DOHH2 (cell line): ENCODE data around the gene CYP11A1.
A peak's percentile ranks its signal among the peaks of the same experiment; 100 is the strongest.

Source experiments
- H3F3A ChIP-seq: fragments of 200-600 bp; sonication (generic), shearing (Covaris generic); 2 replicates; pipeline ENCODE4 v1.6.0; 2016; ENCODE audit warnings: antibody characterized with exemption, mild to moderate bottlenecking; ENCODE audit not compliant: control insufficient read depth, insufficient read depth
- H3K27ac ChIP-seq: fragments of 200-600 bp; sonication (generic); 2 replicates; pipeline ENCODE4 v1.5.1; 2014; ENCODE audit warnings: low read depth, mild to moderate bottlenecking, low read length, moderate library complexity
- H3K27me3 ChIP-seq: fragments of 200-600 bp; sonication (generic); 2 replicates; pipeline ENCODE4 v1.6.1; 2014; ENCODE audit warnings: mild to moderate bottlenecking, low read length, mixed read lengths; ENCODE audit not compliant: control insufficient read depth
- H3K36me3 ChIP-seq: fragments of 200-600 bp; sonication (generic); 2 replicates; pipeline ENCODE4 v1.6.1; 2014; ENCODE audit warnings: mild to moderate bottlenecking, low read length, moderate library complexity, mixed read lengths; ENCODE audit not compliant: control insufficient read depth
- H3K4me1 ChIP-seq: fragments of 200-600 bp; sonication (generic); 2 replicates; pipeline ENCODE4 v1.6.1; 2014; ENCODE audit warnings: mild to moderate bottlenecking, low read length, mixed read lengths; ENCODE audit not compliant: control insufficient read depth
- H3K4me2 ChIP-seq: fragments of 200-600 bp; sonication (generic); 2 replicates; pipeline ENCODE4 v1.6.0; 2014; ENCODE audit warnings: mild to moderate bottlenecking, low read length, moderate library complexity
- H3K4me3 ChIP-seq: fragments of 200-600 bp; sonication (generic); 2 replicates; pipeline ENCODE4 v1.5.1; 2014; ENCODE audit warnings: mild to moderate bottlenecking, low read length, mixed read lengths
- H3K79me2 ChIP-seq: fragments of 200-600 bp; sonication (generic); 2 replicates; pipeline ENCODE4 v1.6.1; 2014; ENCODE audit warnings: mild to moderate bottlenecking, low read length, mixed read lengths; ENCODE audit not compliant: control insufficient read depth
- H3K9me2 ChIP-seq: fragments of 200-600 bp; sonication (generic); replicated peaks from 2 replicates; pipeline ENCODE4 v1.6.1; 2014; ENCODE audit warnings: mild to moderate bottlenecking, low read length, mixed read lengths; ENCODE audit not compliant: control insufficient read depth
- H3K9me3 ChIP-seq: fragments of 200-600 bp; sonication (generic); 2 replicates; pipeline ENCODE4 v1.6.1; 2014; ENCODE audit warnings: antibody characterized with exemption, low read length, mixed read lengths; ENCODE audit not compliant: control insufficient read depth, insufficient read depth
- H4K20me1 ChIP-seq: fragments of 200-600 bp; sonication (generic); 2 replicates; pipeline ENCODE4 v1.6.0; 2014; ENCODE audit warnings: low read depth, mild to moderate bottlenecking, antibody characterized with exemption, low read length, moderate library complexity; ENCODE audit not compliant: control insufficient read depth, insufficient read depth
- EZH2phosphoT487 ChIP-seq: fragments of 200-600 bp; sonication (generic); IDR thresholded peaks from 2 replicates; pipeline ENCODE4 v1.6.1; 2017; ENCODE audit warnings: borderline replicate concordance, mild to moderate bottlenecking, antibody characterized with exemption, low read length, moderate library complexity, mixed read lengths
- TF ChIP-seq, protein P1 (sequence below): fragments of 200-600 bp; sonication (generic); IDR thresholded peaks from one replicate; pipeline ENCODE4 v1.5.1; 2014; ENCODE audit warnings: antibody characterized with exemption, mild to moderate bottlenecking, low read depth, low read length; ENCODE audit not compliant: poor library complexity, severe bottlenecking

Gene CYP11A1

DNA sequence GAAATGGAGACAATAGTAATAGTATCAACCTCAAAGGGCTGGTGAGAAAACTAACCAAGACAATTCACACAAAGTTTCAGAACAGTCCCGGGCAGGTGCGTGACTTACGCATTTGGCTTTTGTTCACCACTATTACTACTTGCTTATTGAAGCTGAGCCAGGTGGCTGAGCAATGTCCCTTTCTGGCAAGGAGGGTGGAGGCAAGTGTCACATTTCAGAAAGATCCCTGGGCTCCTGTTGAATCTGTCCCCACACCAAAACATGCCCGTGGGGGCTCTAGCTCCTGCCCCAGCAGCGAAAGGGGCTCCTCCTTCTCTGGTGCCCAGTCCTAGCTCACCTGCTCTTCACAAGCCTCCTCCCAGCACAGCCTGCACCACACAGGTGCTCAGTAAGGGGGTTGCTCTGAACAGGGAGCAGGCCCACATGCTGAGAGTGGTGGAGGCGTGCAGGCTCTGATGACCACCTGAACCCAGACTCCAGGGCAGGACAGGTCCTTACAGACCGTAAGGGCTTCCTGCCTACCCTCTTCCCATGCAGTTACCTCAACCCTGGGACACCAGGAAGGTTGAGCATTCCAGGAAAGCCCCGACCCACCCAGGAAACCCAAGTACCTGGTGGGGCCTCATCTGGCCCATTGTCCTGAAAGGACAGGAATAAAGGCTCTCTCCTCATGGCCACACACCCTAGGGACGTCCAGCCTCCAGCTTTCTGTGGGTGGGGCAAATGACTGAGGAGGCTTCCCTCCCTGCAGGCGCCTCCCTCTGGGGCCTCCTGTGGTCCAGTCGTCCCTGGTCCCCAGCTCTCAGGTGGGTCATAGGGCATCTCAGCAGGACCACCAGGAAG is 33.7 kb upstream of the CYP11A1 start:
- H3K36me3 ChIP-seq = no peaks in the 10 kb centered on the region
- H3K27ac ChIP-seq = no peak overlapping the region
- H3F3A ChIP-seq = no peaks in the 10 kb centered on the region
- peaks cover 47% of the 10 kb centered on the region for H4K20me1 ChIP-seq
- H3K27me3 ChIP-seq = peaks cover 87% of the 10 kb centered on the region
- TF ChIP-seq EZH2phosphoT487 = no peak
- TF ChIP-seq, protein P1, sequence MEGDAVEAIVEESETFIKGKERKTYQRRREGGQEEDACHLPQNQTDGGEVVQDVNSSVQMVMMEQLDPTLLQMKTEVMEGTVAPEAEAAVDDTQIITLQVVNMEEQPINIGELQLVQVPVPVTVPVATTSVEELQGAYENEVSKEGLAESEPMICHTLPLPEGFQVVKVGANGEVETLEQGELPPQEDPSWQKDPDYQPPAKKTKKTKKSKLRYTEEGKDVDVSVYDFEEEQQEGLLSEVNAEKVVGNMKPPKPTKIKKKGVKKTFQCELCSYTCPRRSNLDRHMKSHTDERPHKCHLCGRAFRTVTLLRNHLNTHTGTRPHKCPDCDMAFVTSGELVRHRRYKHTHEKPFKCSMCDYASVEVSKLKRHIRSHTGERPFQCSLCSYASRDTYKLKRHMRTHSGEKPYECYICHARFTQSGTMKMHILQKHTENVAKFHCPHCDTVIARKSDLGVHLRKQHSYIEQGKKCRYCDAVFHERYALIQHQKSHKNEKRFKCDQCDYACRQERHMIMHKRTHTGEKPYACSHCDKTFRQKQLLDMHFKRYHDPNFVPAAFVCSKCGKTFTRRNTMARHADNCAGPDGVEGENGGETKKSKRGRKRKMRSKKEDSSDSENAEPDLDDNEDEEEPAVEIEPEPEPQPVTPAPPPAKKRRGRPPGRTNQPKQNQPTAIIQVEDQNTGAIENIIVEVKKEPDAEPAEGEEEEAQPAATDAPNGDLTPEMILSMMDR = no peak
- H3K4me2 ChIP-seq = no peak overlapping the region
- H3K9me2 ChIP-seq = no peaks in the 10 kb centered on the region
- peaks cover 75% of the 10 kb centered on the region for H3K4me1 ChIP-seq
- H3K9me3 ChIP-seq = no peaks in the 10 kb centered on the region
- H3K4me3 ChIP-seq = no peak overlapping the region
- H3K79me2 ChIP-seq = no peaks in the 10 kb centered on the region

DNA sequence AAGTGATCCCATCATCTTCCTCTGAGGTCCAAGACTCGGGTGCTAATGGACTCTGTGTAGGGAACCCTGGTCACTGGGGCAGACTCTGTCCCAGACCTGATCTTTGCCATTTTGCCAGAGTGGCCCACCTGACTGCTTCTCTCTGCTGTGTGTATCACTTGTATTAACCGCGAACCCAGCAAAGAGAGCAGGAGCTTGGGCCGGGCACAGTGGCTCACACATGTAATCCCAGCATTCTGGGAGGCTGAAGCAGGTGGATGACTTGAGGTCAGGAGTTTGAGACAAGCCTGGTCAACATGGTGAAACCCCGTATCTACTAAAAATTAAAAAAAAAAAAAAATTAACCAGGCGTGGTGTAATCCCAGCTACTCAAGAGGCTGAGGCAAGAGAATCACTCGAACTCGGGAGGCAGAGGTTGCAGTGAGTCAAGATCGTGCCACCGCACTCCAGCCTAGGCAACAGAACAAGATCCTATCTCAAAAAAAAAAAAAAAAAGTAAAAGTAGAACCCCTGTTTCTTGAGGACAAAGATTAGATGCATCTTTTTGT is 32.9 kb upstream of the CYP11A1 start:
- Histone ChIP-seq H3K27ac (no peak overlapping the region), H3K4me1 (peaks cover 76% of the 10 kb centered on the region), H3K79me2 (no peaks in the 10 kb centered on the region), H4K20me1 (peaks cover 47% of the 10 kb centered on the region), H3F3A (no peaks in the 10 kb centered on the region), H3K9me2 (no peaks in the 10 kb centered on the region), H3K27me3 (peaks cover 87% of the 10 kb centered on the region), H3K4me2 (peak overlapping the region; percentile 31; the same call in 1 of the 2 replicates), H3K9me3 (no peaks in the 10 kb centered on the region), H3K4me3 (no peak overlapping the region), H3K36me3 (no peaks in the 10 kb centered on the region)
- TF ChIP-seq EZH2phosphoT487 = no peak
- TF ChIP-seq, protein P1 = no peak

DNA sequence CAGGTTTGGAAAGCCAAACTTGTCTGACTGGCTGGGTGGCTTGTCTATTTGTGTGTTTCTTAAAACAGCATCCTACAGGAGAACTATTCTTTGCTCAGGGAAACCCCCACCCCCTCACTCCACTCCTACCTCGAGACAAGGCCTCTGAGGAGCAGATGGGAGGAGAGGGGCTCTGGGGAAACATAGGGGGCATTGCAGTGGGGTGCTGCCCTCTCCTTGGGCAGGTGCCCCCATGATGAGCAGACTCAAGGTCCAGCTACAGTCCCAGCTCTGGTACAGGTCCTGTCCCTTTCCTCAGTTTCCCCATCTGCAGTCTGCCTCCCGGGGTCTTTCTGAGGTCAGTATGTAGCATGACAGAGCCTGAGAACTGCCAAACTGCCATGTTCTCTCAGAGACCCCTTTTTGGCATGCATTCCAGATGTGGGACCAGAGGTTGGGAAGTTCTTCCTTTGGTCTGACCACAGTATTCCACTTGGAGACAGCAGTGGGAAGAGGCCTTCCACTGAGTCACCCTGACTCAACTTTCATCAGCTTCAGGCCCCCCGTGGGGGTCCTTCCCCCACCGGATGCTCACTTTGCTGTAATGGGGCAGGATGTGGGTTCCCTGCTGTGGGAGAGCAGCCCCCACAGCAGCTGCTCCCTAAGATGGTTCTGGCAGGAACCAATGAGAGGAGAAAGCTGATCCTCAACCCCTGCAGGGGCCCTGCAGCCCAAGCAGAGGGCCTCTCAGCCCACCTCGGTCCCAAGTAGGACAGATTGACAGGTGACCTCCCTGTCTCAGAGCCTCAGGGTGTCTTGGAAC is 32.3 kb upstream of the CYP11A1 start:
- H3K79me2 ChIP-seq = no peaks in the 10 kb centered on the region
- H3K27ac ChIP-seq = no peak overlapping the region
- H3K9me2 ChIP-seq = no peaks in the 10 kb centered on the region
- H3K36me3 ChIP-seq = no peaks in the 10 kb centered on the region
- peaks cover 75% of the 10 kb centered on the region for H3K4me1 ChIP-seq
- no peaks in the 10 kb centered on the region for H3F3A ChIP-seq
- H3K27me3 ChIP-seq = peaks cover 89% of the 10 kb centered on the region
- TF ChIP-seq, protein P1 = no peak
- no peak for TF ChIP-seq EZH2phosphoT487
- no peaks in the 10 kb centered on the region for H3K9me3 ChIP-seq
- peak overlapping the region; percentile 31 for H3K4me2 ChIP-seq
- peaks cover 47% of the 10 kb centered on the region for H4K20me1 ChIP-seq
- no peak overlapping the region for H3K4me3 ChIP-seq
